ENCODE measurements around the gene PTEN. TPM values are rescaled to one million over a fixed set of nuclear protein-coding genes. Genes with fewer than 3 reads are reported as not detected.

PTEN gene
- total RNA-seq, 1 donor from 2014 or later = 101 TPM

DNA sequence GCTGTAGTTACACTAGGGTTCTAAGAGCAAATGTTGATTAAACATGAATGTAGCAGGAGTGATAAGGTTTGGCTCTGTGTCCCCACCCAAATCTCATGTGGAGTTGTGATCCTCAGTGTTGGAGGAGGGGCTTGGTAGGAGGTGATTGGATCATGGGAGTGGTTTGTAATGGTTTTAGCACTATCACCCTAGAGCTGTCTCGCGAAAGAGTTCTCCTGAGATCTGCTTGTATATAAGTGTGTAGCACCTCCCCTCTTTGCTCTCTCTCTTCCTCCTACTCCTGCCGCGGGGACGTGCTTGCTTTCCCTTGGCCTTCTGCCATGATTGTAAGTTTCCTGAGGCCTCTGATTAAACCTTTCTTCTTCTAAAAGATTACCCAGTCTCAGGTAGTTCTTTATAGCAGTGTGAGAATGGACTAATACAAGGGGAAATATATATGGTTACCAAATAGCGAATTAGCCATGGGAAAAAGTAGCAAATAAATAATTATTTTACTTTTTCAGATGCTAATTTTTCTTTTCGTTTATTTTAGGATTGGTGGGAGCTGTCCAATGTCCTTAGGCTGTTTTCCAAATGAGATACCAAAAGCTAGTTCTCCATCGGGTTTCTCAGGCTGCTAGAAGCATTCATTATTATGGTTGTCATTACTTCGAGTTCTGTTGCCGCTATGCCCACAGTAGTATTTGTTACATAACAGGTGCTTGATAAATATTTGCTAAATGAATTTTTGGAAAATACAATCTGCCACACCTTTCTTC is 58.7 kb downstream of the PTEN start:
- no peak for DNase-seq
- no peaks in the 10 kb centered on the region for H3K9me3 ChIP-seq
- H3K27me3 ChIP-seq (ENCODE audit: low read depth) = no peaks in the 10 kb centered on the region
- no peak overlapping the region for H3K4me3 ChIP-seq
- TF ChIP-seq, protein P1, sequence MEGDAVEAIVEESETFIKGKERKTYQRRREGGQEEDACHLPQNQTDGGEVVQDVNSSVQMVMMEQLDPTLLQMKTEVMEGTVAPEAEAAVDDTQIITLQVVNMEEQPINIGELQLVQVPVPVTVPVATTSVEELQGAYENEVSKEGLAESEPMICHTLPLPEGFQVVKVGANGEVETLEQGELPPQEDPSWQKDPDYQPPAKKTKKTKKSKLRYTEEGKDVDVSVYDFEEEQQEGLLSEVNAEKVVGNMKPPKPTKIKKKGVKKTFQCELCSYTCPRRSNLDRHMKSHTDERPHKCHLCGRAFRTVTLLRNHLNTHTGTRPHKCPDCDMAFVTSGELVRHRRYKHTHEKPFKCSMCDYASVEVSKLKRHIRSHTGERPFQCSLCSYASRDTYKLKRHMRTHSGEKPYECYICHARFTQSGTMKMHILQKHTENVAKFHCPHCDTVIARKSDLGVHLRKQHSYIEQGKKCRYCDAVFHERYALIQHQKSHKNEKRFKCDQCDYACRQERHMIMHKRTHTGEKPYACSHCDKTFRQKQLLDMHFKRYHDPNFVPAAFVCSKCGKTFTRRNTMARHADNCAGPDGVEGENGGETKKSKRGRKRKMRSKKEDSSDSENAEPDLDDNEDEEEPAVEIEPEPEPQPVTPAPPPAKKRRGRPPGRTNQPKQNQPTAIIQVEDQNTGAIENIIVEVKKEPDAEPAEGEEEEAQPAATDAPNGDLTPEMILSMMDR (IDR thresholded peaks at IDR 0.05) = no peak
- H3K36me3 ChIP-seq = no peaks in the 10 kb centered on the region
- H3K4me1 ChIP-seq = peaks cover 40% of the 10 kb centered on the region
- no peak overlapping the region for H3K27ac ChIP-seq
- intact Hi-C loops (cut with DNase I) = no loop called here
- no peak for ATAC-seq

DNA sequence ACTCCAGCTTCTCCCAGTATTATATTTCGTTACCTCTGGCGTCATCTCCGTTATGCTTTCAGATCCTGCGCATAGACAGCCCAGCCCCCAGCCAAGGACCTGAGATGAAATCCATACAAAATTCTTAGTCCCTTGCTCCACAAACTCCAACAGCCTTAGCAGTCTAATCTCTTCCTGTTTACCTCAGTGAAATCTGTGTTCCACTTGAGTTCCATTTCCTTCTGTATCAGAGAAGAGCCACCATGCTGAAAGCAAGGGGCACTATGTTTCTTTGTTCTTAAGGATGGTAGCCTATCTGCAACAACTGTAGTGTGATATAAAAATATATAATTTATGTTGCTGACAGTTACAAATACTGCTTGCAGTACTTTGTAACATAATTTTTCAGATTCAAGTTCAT is 59.8 kb downstream of the PTEN start:
- DNase-seq (no peak), ATAC-seq (no peak)
- intact Hi-C loops (cut with DNase I) = no loop called here
- no peaks in the 10 kb centered on the region for H3K9me3 ChIP-seq
- no peaks in the 10 kb centered on the region for H3K27me3 ChIP-seq (ENCODE audit: low read depth)
- no peaks in the 10 kb centered on the region for H3K36me3 ChIP-seq
- no peak overlapping the region for H3K4me3 ChIP-seq
- peaks cover 31% of the 10 kb centered on the region for H3K4me1 ChIP-seq
- no peak overlapping the region for H3K27ac ChIP-seq
- TF ChIP-seq, protein P1 (IDR thresholded peaks at IDR 0.05) = no peak

DNA sequence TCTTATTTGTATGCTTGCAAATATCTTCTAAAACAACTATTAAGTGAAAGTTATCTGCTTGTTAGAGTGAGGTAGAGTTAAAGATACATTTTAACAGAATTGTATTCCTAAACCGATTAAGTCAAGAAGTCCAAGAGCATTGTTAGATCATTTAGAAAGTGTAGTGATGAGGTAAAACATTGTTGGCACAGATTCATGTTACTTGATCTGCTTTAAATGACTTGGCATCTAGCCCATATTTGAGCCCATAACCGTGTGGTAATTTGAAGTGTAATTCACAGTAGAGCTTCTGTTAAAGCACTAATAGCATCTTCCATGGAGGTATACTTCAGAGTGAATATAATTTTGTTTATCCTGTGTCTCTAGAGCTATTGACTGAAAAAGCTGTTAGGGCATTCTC is 62.1 kb downstream of the PTEN start:
- Histone ChIP-seq H3K4me1 (peaks cover 37% of the 10 kb centered on the region), H3K9me3 (no peaks in the 10 kb centered on the region), H3K4me3 (no peak overlapping the region), H3K27me3 (ENCODE audit: low read depth) (no peaks in the 10 kb centered on the region), H3K36me3 (no peaks in the 10 kb centered on the region), H3K27ac (no peak overlapping the region)
- TF ChIP-seq, protein P1 (IDR thresholded peaks at IDR 0.05) = no peak
- intact Hi-C loops (cut with DNase I) = no loop called here
- no peak for ATAC-seq
- DNase-seq = no peak

DNA sequence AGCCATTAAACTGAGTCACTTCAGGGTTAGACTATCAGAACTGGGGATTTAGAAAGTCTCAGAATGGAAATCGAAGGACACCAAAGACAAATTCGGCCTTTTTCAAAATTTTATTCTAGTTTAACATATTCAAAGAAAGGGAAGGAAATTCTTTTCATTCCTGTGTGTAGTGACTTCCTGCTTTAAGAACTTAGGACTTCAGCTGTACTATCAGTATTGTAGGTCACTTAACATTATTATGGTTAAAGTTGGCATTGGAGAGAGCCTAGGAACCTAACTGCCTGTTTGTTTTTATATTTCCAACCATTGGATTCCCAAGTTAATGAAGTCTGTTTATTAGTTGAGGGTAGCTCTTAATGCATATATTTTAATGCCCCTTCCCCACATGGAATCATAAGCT is 63.7 kb downstream of the PTEN start:
- peaks cover 49% of the 10 kb centered on the region for H3K4me1 ChIP-seq
- DNase-seq (no peak), ATAC-seq (no peak)
- intact Hi-C loops (cut with DNase I) = no loop called here
- no peak overlapping the region for H3K4me3 ChIP-seq
- no peaks in the 10 kb centered on the region for H3K9me3 ChIP-seq
- no peak overlapping the region for H3K27ac ChIP-seq
- TF ChIP-seq, protein P1 (IDR thresholded peaks at IDR 0.05) = no peak
- H3K36me3 ChIP-seq = no peaks in the 10 kb centered on the region
- no peaks in the 10 kb centered on the region for H3K27me3 ChIP-seq (ENCODE audit: low read depth)

DNA sequence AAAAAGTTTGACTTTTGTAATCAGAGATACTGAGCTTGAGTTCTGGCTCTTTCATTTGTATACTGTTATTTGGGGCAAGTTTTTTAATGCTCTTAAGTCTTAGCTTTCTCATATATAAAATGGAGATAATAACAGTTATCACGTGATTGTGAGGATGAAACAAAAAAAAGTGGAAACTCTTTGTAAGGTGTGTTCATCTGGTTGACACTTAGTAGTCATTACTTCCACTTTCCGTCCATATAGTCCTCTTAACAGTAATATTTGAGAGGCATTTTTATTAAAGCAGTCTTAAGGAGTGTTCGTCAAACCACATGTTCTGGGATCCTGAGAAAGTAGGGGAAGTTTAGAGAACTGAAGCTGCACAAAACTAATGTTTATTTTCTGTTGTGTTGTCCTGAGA is 65.6 kb downstream of the PTEN start:
- TF ChIP-seq, protein P1 (IDR thresholded peaks at IDR 0.05) = no peak
- H3K27me3 ChIP-seq (ENCODE audit: low read depth) = no peaks in the 10 kb centered on the region
- peaks cover 12% of the 10 kb centered on the region for H3K36me3 ChIP-seq
- H3K27ac ChIP-seq = no peak overlapping the region
- DNase-seq (no peak), ATAC-seq (no peak)
- H3K4me3 ChIP-seq = no peak overlapping the region
- H3K4me1 ChIP-seq = peaks cover 47% of the 10 kb centered on the region
- no peaks in the 10 kb centered on the region for H3K9me3 ChIP-seq
- intact Hi-C loops (cut with DNase I) = no loop called here

Data from lower lobe of right lung (tissue), 2 donors.